Esophagus muscularis mucosa (tissue), 4 donors: Measurements from ENCODE around the gene NLRC4.
"Not testable (repeated sequence)": the region's sequence is repeated elsewhere in the genome, so short reads cannot be mapped to it uniquely, and the experiment has no call there.

ENCODE experiments used
- EP300 ChIP-seq: sonication (generic); formaldehyde crosslinking; IDR thresholded peaks from one replicate; pipeline ENCODE4 v1.6.1; 2017; ENCODE audit warnings: antibody characterized with exemption
- POLR2A ChIP-seq: fragments of 450-650 bp; IDR thresholded peaks from one replicate; pipeline ENCODE4 v1.6.1; 2017; ENCODE audit warnings: antibody characterized with exemption, moderate library complexity, mild to moderate bottlenecking, low read depth
- POLR2AphosphoS5 ChIP-seq, 2 donors: sonication (generic); formaldehyde crosslinking; IDR thresholded peaks; one replicate each; pipeline ENCODE4 v1.6.1; 2017; ENCODE audit warnings: antibody characterized with exemption in 2 of 2
- TF ChIP-seq, protein P1 (sequence below), 3 experiments: fragments of 200-600 bp in 2 of 3; fragments of 450-650 bp in 1 of 3; sonication (generic) in 2 of 3; IDR thresholded peaks; one replicate each; pipeline ENCODE4 v1.5.1; 2017 to 2019; ENCODE audit warnings: antibody characterized with exemption in 3 of 3, mild to moderate bottlenecking in 2 of 3, moderate library complexity in 1 of 3

GRCh38 chr2:32203428-32203827, 61.3 kb downstream of the NLRC4 start:
- TF ChIP-seq, protein P1, sequence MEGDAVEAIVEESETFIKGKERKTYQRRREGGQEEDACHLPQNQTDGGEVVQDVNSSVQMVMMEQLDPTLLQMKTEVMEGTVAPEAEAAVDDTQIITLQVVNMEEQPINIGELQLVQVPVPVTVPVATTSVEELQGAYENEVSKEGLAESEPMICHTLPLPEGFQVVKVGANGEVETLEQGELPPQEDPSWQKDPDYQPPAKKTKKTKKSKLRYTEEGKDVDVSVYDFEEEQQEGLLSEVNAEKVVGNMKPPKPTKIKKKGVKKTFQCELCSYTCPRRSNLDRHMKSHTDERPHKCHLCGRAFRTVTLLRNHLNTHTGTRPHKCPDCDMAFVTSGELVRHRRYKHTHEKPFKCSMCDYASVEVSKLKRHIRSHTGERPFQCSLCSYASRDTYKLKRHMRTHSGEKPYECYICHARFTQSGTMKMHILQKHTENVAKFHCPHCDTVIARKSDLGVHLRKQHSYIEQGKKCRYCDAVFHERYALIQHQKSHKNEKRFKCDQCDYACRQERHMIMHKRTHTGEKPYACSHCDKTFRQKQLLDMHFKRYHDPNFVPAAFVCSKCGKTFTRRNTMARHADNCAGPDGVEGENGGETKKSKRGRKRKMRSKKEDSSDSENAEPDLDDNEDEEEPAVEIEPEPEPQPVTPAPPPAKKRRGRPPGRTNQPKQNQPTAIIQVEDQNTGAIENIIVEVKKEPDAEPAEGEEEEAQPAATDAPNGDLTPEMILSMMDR (IDR thresholded peaks at IDR 0.05), result not testable (repeated sequence)
- TF ChIP-seq POLR2AphosphoS5 (IDR thresholded peaks at IDR 0.05); POLR2A; EP300: not testable (repeated sequence)
